HG02571 (cell line): ENCODE data around the gene TTLL11.
"Not testable (repeated sequence)": the region's sequence is repeated elsewhere in the genome, so short reads cannot be mapped to it uniquely, and the experiment has no call there.

Source experiments
- ATAC-seq: cut with Tn5 transposase; IDR thresholded peaks from one replicate; pipeline ENCODE4 v1.9.1; 2021; ENCODE audit warnings: mild to moderate bottlenecking, moderate library complexity; ENCODE audit not compliant: unreplicated experiment

The TTLL11 gene

DNA sequence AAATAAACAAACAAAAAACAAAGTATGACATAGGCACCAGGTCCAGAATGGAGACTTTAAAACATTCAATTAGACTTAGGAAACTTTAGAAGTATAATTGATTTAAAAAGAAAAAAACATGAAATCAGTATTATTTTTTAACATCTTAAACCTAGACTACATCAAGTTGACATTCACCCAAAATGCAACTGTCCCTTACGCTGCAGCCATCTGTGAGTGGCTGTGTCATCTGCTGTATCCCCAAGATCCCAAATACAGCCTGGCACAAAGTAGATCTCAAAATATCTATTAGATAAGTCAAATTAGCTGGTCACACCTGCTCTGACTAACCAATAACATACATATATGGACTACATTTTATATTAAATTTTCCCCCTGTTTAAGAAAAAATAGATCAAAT is 7.8 kb downstream of the TTLL11 start:
- ATAC-seq = no peak

DNA sequence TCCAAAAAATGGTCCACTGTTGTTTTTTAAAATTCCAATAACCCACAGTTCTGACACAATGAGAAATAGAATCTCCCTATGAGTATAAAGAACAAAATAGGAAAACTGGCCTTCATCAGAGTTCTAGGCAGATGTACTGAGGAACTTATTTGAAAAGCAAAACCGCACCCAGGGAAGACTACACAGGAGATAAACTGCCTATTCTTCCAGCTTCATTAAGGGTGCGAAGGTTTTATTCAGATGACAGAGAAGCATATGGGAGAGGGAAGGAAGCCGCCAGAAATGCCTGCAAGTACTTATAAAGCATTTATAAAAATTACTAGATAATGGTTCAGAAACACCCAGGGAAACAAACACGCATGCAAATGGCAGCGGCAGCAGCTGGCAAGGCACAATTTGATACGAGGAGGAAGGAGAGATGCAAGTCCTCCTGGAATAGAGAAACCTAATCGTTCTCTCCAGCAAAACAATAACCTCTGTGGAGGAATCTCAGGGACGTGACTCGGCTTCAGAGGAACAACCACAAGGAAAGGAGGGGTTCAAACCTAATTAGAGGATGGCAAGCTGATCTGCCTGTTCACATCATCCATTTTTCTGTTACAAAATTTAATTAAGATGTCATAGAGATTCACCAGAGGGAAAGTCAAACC is 9.0 kb downstream of the TTLL11 start:
- ATAC-seq = no peak

DNA sequence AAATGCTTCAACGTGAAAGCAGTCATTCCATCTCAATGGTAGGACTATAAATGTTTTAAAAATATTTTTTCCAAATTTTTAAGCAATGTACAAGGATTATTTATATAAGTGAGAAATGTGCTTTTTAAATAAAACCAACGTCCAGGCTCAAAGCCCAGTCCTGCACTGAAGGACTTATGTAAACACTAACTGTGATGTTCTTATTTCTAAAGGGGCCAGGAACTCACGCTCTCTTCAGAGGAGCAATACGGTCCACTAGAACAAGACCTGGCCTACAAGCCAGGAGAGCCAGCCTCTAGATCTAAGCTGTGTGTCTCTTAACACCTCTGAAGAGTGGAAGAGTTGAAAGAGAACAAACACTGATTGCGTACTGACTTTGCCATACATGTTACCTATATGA is 12.1 kb downstream of the TTLL11 start:
- ATAC-seq = no peak

DNA sequence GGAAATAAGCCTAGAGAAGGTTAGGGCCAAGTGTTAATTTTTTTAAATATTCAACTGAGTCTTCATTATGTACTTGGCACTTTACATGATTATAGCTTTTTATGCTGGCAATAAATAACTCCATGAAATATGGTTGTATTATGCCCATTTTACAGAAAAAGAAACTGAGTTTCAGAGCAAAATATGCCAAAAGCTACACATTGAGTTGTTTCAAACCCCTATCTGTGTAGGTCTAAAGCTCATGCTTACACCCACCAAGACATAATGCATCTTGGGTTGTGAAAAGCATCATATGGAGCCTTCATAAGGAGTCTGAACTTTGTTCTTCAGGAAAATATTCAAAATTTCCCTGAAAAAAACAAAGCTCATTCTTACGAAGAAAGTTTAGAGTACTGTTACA is 14.6 kb downstream of the TTLL11 start:
- ATAC-seq = no peak

DNA sequence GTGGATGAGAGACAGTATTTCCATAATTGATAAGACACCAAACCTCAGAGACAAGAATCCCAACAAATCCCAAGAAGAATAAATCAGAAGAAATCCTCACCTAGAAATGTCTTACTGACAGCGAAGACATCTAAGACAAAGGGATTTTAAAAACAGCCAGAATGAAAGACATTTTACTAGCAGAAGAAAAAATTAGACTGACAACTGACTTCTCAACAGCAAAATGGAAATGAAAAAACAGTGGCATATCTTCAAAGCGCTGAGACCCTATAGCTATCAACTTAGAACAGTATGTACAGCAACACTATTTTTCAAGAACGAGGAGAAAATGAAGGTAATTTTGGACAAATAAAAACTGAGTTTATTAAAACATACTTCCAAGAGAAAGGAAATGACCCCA is 16.3 kb downstream of the TTLL11 start:
- ATAC-seq = no peak

DNA sequence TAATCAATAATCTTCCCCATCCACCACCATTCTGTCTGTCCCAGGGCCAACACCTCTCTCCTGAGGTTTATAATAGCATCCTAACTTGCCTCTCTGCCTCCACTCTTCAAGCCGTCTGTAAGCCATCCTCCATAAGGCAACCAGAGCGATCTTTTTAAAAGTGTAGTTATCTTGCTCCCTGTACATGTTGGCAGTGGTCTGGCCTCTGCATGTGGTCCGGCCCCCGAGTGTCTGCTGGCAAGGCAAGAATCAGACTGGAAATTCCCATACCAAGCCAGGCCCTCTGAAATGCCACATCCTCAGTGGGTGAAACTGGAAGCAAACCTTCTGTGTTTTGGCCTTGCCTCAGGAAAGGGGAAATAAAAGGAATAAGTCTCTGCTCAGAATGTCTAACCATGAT is 17.0 kb downstream of the TTLL11 start:
- ATAC-seq = no peak

DNA sequence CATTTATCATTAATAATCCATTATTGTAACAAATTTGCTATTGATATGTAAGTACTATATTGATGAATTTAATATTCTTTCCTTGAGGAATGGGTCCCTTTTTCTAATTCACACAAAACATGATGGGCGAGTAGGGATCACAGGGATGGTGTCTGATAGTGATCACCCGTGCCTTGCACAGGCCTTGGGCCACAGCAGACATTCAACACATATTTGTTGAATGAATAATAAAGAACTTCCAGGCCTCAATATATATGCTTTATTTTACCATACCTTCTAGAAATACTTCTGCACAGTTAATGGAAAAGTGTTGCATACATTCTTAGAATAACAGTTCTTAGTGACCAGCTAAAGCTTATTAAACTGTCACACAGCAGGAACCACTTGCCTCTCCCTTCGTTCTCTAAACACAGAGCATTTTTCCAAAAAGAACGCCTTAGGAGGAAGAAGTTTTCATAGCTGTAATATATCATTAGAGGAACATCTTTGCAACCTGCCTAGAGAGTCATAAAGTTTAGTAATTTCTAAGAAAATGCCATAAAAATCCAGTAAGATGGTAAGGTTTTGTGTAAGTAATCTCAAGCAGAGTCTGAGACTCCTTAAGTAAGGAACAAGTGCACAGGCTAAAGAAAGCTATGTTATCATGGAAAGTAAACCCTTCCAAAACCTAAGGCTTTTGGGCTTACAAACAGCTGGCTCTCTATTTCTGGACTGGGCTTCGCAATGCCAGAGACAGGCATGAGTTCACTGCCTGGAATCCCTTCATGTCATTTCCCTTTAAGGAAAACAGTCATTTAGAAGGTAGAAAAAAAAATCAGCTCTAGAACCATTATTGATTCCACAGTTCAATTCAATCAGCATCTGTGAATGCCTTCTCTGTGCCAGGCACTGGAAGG is 17.7 kb downstream of the TTLL11 start:
- ATAC-seq = no peak

DNA sequence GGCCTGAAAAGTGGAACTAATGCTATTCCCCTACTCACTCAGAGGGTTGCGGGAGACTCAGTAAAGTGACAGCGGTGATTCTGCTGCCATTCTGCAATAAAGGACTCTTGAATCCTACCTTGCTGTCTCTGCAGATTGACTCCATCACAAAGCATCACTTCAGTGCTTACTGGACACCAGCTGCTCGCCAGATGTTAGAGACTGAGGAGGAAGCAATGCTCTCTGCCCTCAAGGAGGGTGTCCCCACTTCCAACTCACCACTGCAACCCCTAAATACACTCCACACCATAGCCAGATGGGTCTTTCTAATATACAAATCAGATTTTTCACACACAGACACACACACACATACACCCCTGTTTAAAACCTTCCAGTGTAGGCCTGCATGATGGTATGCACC is 21.4 kb downstream of the TTLL11 start:
- ATAC-seq = no peak

DNA sequence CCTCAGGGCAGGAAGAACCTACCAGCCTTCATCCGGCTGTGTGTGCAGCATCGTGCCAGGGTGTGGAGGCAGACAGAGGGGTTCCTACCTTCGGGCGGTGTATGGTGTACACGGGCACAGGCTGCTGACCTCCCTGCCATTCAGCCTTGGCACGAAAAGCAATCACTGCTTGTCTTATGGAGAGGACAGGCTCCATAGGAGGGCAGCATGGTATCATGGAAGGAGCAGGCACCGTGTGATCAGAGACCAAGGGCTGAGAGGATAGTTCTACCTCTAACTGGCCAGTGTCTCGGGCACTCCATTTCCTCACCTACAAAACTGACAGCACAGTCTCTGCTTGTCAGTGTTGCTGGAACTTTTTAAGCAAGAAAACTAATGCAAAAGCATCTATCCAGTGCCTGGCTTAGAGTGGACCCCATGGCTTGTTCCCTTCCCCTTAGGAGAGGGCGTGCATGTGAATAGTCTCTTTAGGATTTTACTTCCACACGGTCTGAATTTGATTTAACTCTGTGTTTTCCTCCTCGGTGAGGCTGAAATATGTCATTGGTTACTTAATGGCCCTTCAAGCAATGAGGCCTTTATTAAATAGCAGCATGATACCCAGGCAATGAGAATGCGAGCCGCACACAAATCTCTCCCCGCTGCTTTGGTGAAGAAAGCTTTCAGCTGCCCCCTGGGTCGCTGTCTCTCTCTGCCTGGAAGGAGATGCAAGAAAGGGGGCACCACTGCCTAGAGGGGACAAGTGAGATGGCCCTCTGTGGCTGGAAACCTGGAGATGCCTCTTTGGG is 22.2 kb downstream of the TTLL11 start:
- no peak for ATAC-seq

DNA sequence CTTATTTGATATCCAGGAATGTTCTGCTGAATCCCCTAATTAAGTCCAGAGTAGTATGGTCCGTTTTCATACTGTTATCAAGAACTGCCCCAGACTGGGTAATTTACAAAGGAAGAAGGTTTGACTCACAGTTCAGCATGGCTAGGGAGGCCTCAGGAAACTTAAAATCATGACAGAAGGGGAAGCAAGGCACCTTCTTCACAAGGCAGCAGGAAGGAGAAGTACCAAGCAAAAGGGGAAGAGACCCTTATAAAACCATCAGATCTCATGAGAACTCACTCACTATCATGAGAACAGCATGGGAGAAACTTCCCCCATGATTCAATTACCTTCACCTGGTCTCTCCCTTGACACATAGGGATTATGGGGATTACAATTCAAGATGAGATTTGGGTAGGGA is 26.4 kb downstream of the TTLL11 start:
- ATAC-seq = not testable (repeated sequence)

DNA sequence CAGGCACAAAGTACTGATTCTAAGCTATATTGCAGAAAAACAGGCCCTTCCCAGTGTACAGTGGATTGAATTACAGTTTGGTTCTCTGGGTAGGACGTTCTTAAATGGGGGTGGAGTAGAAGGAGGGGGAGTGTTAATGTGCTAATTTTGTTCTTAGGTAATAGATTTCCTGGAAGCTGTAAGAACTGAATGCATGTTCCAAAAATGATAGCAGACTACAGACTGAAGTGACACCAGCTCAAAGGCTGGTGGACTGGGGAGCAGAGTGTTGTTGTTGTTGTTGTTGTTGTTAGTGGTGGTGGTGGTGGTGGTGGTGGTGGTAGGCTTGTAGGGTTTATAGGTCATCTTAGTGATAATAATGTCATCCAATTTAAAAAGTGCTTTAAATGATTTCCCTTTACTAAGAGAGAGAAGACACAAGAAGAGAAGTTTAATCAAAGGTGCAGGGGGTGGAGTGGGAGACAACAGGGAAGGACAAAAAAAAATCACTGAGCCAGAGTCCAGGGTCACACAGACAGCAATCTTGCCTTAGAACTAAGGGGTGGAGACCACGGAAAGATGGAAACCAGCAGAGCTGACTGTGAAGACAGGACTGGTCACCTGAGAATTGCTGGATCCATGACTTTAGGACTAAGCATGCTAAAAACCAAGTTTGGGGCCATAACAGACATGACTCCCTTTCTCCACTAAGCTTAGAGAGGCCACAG is 27.0 kb downstream of the TTLL11 start:
- no peak for ATAC-seq

DNA sequence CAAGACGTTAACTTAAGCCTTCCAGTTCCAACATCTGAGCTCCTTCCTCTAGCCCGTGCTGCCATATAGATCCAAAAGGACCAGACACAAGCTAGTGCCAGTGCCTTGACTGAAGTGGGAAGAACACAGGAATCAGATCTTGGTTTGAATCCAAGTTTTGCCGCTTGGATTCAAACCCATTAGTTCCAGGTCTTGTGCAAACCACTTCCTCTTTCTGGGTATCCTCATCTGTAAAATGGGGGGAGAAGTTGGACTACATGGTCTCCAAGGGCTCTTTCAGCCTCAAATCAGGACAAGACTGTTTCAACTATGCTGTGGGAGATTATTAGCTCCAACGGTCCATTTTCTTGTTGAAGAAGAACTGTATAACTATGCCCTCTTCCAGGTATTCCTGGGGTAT is 32.6 kb downstream of the TTLL11 start:
- ATAC-seq = no peak

DNA sequence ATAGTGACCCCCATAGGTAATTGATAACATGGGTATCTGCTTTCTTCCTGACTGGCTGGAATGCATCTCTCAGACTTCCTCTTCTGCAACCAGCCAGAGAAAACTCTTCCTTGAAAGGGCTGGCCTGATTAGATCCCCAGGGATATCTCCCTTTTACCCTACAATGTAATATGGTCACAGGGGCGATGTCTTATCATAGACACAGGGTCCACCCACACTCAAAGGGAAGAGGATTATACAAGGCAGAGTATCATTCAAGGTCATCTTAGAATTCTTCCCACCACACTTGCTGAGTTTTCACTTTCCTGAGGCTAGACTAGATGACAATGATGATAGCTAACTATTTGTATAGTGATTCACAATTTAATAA is 33.2 kb downstream of the TTLL11 start:
- ATAC-seq = no peak

DNA sequence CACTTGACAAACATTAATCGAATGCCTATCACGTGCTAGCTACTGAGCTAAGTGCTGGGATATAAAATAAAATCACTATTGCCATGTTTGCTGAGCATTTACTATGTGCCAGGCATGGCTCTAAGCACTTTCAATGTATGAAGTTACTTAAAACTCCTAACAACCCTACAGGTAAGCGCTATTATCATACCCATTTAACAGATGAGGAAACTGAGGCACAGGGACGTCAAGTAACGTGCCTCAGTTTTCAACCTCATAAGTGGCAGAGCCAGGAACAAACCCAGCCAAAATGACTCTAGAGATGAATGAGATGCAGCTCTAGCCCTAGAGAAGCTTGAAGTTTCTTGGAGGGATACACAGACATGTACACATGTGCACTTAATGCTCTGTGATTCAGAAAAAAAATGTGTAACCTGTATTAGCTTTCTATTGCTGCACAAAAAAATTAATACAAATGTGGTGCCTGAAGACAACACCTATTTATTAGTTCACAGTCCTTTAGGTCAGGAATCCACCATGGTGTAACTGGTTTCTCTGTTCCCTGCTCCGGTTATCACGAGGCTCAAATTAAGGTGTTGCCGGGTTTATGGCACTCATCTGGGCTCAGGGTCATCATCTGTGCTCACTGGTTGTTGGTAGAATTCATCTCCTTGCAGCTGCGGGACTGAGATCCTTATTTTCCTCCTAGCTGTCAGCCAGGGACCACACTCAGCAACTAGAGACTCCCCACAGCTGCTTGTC is 33.7 kb downstream of the TTLL11 start:
- no peak for ATAC-seq

DNA sequence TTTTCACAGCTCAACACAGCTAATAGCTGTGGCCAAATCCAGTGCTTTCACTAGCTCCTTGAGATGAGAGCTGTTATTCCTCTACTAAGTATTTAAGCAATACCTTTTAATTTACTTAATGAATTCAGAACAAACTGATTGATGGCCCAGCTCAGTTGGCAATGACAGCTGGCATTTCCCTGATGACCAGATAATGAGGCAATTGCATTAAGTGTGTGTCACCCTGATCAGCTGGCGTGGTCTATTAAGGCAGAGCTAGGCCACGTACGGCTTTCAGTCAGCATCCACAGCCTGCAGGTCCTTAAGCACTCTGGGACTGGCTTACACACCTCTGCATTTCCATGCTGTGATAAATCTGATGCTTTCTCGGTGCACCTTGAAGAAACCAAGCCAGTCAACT is 34.4 kb downstream of the TTLL11 start:
- ATAC-seq = no peak

DNA sequence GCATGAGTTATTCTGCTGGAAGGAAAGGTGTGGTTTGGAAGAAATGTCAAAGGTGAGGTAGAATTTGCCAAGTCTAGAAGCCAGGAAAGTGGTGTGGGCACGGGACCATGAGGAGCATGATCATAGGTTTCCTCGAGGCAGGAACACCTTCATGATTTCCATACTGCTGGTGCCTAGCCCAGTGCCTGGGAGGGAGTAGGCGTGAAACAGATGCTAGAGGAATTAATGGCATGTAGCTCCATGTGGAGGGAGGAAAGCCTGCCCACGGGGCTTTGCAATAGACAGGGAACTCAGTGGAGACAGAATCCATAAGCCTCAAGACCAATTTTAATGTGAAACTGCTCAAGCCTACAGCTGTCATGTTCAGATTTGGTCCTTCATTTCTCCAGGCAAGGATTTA is 35.1 kb downstream of the TTLL11 start:
- no peak for ATAC-seq

DNA sequence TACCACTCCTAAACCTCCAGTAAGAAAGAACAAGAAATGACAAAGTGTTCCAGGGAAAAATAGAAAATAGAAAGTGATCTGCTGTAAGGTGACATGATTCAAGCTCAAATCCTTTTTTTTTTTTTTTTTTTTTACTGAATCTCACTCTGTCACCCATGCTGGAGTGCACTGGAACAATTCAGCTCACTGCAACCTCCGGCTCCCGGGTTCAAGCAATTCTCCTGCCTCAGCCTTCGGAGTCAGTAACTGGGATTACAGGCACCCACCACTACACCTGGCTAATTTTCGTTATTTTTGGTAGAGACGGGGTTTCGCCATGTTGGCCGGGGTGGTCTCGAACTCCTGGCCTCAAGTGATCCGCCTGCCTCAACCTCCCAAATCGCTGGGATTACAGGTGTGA is 35.9 kb downstream of the TTLL11 start:
- ATAC-seq = no peak

DNA sequence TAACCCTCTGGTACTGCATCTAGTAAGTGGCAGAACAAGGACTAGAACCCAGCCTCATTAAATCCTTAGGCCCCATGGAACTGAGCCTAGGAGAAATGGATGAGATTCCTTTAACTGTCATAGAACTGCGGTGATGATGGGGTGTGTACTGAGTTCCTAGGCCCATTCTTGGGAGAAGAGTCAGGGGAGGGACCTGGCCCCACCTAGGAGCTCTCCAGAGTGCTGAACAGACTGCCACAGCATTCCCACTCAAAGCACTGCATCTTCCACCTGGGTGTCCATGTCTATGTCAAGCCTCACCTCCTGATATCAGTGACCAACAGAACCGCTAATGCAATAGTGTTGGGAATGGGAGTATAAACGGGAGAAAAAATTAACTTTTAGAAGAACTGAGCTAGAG is 36.6 kb downstream of the TTLL11 start:
- no peak for ATAC-seq

DNA sequence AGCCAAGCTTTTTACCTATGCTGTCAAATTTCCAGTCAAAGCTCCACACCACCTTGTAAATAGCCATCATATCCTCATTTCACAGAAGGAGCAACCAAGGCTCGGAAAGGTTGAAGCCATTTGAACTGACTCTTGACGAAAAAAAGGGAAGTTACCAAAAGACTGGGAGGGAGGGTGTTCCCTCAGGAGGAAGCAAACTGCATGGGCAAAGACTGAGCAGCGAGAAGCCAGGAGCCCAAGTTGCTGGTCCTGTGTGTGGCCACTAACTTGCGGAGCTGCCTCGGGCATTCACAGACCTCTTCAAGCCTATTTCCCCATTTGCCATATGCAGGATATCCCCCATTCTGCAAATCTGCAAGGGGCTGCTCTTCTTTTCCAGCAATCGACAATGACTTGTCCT is 37.4 kb downstream of the TTLL11 start:
- ATAC-seq = no peak

DNA sequence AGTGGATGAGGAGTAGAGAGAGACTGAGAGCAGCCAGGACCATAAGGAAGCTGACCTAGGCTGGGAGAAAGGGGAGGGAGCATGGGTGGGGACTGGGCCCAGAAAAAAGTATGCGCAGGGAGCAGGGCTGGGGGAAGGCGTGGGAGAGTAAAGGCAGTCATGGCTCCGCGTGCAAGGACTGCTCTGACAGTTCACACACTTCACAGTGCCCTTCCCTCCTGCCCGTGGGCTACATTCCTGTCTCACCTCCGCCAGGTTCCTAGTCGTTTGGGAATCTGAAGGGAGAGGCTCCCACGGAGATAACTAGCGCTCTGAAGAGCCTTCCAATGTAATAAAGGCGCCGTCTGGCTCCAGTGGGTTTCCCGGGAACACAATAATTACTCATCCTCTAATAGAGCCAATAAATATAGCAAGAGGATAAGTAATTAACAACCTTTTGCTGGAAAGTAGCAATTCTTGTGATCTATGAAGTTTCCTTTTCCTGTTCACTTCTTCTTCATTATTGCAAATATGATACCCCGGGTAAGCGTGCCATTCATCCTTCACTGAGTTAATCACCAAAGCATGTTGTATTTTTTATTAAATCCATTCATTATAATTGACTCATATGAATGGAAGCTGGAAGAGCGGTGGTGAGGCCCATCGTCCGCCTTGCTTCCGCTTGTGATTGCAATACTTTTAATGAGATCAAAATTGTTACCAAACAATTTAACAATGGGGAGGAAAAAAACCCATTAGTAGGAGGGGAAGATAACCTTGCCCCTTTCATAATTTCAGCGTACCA is 39.3 kb downstream of the TTLL11 start:
- no peak for ATAC-seq
